ENCODE results near the gene VAPB. TPM values are rescaled to one million over a fixed set of nuclear protein-coding genes. Genes with fewer than 3 reads are reported as not detected.

VAPB gene
- total RNA-seq, 1 experiment from 2014 or later: 82.4 TPM

DNA sequence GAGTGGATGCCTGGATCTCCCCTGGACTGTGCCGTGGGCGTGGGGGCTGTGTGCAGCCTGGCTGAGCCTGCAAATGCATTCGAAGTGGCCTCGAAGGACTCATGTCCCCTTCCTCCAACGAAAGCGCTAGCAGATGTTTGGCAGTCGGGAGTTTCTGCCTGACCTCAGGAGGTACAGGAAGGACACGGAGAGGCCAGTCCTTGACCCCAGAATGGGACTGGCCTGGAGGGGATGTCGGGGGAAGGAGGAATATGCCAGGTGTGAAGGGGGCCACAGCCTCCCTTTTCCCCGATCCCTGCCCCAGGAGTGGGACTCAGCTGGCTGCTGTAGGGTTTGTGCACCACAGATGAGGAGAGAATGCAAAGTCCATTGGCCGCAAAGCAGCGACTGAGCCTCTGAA, 80.6 kb downstream of the VAPB start:
- no peak overlapping the region for H3K27ac Mint-ChIP-seq (ENCODE audit: unreplicated experiment)
- H3K36me3 Mint-ChIP-seq (ENCODE audit: insufficient read depth, unreplicated experiment): no peaks in the 10 kb centered on the region
- CTCF ChIA-PET: no interaction called here
- DNase-seq: no peak
- no peaks in the 10 kb centered on the region for H3K9me3 Mint-ChIP-seq (ENCODE audit: low read depth, unreplicated experiment)
- TF ChIP-seq, protein P1, sequence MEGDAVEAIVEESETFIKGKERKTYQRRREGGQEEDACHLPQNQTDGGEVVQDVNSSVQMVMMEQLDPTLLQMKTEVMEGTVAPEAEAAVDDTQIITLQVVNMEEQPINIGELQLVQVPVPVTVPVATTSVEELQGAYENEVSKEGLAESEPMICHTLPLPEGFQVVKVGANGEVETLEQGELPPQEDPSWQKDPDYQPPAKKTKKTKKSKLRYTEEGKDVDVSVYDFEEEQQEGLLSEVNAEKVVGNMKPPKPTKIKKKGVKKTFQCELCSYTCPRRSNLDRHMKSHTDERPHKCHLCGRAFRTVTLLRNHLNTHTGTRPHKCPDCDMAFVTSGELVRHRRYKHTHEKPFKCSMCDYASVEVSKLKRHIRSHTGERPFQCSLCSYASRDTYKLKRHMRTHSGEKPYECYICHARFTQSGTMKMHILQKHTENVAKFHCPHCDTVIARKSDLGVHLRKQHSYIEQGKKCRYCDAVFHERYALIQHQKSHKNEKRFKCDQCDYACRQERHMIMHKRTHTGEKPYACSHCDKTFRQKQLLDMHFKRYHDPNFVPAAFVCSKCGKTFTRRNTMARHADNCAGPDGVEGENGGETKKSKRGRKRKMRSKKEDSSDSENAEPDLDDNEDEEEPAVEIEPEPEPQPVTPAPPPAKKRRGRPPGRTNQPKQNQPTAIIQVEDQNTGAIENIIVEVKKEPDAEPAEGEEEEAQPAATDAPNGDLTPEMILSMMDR (IDR thresholded peaks at IDR 0.05; ENCODE audit: unreplicated experiment): no peak
- no peak overlapping the region for H3K4me3 Mint-ChIP-seq (ENCODE audit: low read depth, unreplicated experiment)
- intact Hi-C loops (cut with micrococcal nuclease; ENCODE audit: unreplicated experiment): no loop called here
- no TSS peak for BruUV-seq (replicated peaks)
- peaks cover 26% of the 10 kb centered on the region for H3K27me3 Mint-ChIP-seq (ENCODE audit: unreplicated experiment)
- no peaks in the 10 kb centered on the region for H3K4me1 Mint-ChIP-seq (ENCODE audit: low read depth, unreplicated experiment)

DNA sequence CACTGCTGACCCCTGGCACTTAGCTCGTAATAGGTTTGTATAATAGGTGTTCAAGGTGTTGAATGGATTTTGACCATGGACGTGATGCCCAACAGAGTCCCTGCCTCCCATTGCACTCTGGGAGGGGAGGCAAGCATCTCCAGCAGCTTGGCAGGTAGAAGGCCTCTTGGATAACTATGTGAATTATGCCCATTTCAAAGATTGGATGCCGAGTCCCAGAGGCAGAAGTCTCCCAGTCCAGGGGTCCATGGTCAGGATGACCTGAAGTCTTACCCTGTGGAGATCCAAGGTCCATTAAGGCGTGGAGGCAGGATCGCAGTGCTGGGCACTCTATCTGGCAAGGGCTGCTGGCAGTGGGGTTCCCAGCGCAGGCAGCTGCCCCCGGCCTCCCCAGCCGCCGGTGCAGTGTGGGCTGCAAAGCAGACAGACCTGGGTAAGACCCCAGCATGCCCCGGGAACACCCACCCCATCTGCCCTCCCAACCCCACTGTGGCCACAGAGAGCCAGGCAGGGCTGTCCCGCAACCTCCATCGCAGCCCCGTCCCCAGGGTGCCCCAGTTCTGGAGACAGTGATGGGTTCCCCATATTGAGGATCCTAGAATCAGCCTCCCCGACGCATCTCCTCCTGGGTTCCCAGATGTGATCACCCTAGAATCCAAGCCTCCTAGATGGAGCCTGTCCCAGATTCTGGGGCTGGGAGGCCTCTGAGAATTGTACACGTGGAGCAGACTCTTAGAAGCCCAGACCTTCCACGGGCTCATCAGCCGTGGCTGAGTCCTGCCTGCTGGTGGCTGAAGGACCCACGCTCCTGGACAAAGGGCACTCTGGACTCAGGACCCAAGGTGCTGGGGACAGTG, 81.5 kb downstream of the VAPB start:
- Mint-ChIP-seq H3K27ac (ENCODE audit: unreplicated experiment) (no peak overlapping the region), H3K4me3 (ENCODE audit: low read depth, unreplicated experiment) (no peak overlapping the region), H3K9me3 (ENCODE audit: low read depth, unreplicated experiment) (no peaks in the 10 kb centered on the region), H3K27me3 (ENCODE audit: unreplicated experiment) (peaks cover 36% of the 10 kb centered on the region), H3K36me3 (ENCODE audit: insufficient read depth, unreplicated experiment) (no peaks in the 10 kb centered on the region), H3K4me1 (ENCODE audit: low read depth, unreplicated experiment) (no peaks in the 10 kb centered on the region)
- no peak for DNase-seq
- no TSS peak for BruUV-seq (replicated peaks)
- TF ChIP-seq, protein P1 (IDR thresholded peaks at IDR 0.05; ENCODE audit: unreplicated experiment): no peak
- CTCF ChIA-PET: no interaction called here
- intact Hi-C loops (cut with micrococcal nuclease; ENCODE audit: unreplicated experiment): no loop called here

DNA sequence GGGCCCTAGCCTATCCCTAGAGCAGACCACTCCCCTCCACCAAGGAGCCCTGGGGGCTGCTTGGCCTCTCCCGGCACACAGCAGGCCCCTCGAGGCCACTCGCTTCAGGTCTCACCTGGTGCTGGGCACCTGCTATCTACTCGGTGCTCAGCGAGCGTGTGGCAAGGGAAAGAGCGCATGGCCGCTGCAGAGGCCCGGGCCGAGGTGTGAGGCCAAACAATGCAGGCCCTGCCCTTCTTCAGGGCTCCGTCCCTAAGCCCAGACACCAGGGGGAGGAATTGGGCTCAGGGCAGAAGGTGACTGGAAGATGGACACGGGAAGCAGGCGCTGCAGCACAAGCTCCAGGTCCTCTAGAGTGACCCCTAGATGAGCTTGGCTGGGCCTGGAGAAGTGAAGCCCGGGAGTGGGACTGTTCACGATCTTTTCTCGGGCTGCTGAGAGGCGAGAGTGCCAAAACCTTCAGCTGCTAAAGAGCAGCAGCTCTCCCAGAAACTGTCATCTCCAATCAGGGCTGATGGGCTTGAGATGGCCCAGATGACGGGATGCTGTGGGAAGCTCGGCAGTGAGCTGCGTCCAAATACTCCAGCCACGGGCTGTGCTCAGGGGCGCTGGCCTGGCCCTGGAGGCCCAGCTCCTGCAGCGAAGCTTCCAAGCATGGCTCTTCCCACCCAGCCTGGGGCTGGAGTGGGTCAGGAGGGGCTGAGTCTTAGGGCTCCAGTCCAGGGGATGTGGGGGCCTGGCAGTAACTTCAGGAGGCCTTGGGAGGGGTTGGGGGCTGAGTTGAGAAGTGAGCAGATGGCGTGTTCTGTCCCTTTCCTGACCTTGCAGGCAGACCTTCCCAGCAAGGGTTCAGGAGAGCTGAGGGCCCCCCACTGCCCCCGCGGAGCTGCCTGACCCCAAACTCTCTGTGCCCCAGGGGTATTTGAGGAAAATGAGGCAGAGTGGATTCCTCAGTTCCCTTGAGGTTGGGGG, 82.5 kb downstream of the VAPB start:
- no peak for DNase-seq
- H3K4me3 Mint-ChIP-seq (ENCODE audit: low read depth, unreplicated experiment): no peak overlapping the region
- intact Hi-C loops (cut with micrococcal nuclease; ENCODE audit: unreplicated experiment): no loop called here
- H3K27ac Mint-ChIP-seq (ENCODE audit: unreplicated experiment): no peak overlapping the region
- no peaks in the 10 kb centered on the region for H3K36me3 Mint-ChIP-seq (ENCODE audit: insufficient read depth, unreplicated experiment)
- CTCF ChIA-PET: no interaction called here
- TF ChIP-seq, protein P1 (IDR thresholded peaks at IDR 0.05; ENCODE audit: unreplicated experiment): no peak
- no TSS peak for BruUV-seq (replicated peaks)
- peaks cover 45% of the 10 kb centered on the region for H3K27me3 Mint-ChIP-seq (ENCODE audit: unreplicated experiment)
- no peaks in the 10 kb centered on the region for H3K4me1 Mint-ChIP-seq (ENCODE audit: low read depth, unreplicated experiment)
- H3K9me3 Mint-ChIP-seq (ENCODE audit: low read depth, unreplicated experiment): no peaks in the 10 kb centered on the region

DNA sequence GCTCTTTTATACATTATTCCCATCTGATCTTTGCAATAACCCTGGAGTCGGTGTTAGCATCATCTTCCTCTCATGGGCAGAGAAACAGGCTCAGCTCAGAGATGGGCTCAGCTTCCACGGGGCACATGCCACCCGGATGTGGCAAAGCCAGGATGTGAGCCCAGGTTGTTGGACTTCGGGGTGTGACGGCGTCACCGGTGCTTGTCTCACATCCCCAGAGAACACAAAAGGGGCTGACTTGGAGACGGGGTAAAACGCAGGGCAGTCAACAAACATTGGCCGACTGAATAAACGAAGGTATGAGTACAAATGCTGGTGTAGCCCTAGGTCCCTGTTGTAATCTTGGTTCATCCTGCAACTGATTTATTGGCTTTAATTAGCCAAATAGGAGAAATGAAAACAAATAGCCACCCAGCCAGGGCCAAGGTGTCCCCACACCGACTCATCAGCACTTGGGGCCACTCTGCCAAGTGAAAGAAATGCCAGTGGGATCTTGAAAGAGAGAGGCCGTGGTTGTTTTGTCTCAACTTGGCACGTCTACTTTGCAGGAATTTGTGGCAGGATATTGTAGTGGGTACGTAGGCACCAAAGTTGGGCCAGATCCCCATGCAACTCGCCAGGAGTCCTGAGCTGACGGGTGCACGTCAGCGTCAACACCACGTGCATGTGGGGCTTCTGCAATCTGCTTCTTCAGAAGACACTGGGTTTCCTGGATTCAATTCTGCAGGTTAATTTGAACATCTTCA, 83.4 kb downstream of the VAPB start:
- TF ChIP-seq, protein P1 (IDR thresholded peaks at IDR 0.05; ENCODE audit: unreplicated experiment): no peak
- no TSS peak for BruUV-seq (replicated peaks)
- Mint-ChIP-seq H3K27ac (ENCODE audit: unreplicated experiment) (no peak overlapping the region), H3K4me1 (ENCODE audit: low read depth, unreplicated experiment) (no peaks in the 10 kb centered on the region), H3K27me3 (ENCODE audit: unreplicated experiment) (peaks cover 45% of the 10 kb centered on the region), H3K36me3 (ENCODE audit: insufficient read depth, unreplicated experiment) (no peaks in the 10 kb centered on the region), H3K9me3 (ENCODE audit: low read depth, unreplicated experiment) (peaks cover 4% of the 10 kb centered on the region), H3K4me3 (ENCODE audit: low read depth, unreplicated experiment) (no peak overlapping the region)
- no peak for DNase-seq
- intact Hi-C loops (cut with micrococcal nuclease; ENCODE audit: unreplicated experiment): no loop called here
- CTCF ChIA-PET: no interaction called here
